ENCODE data around the gene GNG12. TPM values are rescaled to one million over a fixed set of nuclear protein-coding genes. Genes with fewer than 3 reads are reported as not detected.

GNG12 gene
- total RNA-seq, 2 donors from 2014 or later = 116 to 137 TPM

DNA sequence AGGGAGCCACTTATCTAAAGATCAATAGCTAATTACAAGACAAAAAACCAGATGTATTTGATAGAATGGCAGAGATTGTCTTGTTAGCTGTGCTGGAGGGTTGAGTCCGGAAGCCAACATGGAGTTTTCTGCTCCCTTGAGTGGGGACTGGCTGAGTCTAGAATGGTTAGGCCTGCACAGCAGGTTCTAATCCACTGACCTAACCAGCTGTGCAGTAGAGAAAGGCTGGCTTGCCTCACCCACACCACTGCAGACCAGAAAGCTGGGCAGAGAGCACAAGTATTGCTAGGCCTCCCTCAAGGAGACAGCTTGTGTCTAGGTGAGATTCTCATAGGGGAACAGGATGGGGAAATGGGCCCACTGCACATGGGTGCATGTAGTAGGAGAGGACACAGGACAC, 11.7 kb upstream of the GNG12 start:
- Histone ChIP-seq H3K4me3 (no peak overlapping the region), H3K36me3 (no peaks in the 10 kb centered on the region), H3K27me3 (replicated peaks; ENCODE audit: insufficient read depth) (no peaks in the 10 kb centered on the region), H3K4me1 (ENCODE audit: control insufficient read depth in 1 of 2, low read depth in 2 of 2) (peaks cover 15 to 36% of the 10 kb centered on the region in 2 donors), H3K27ac (peak overlapping the region in 1 of 2 donors; percentile 5), H3K9me3 (no peaks in the 10 kb centered on the region)
- TF ChIP-seq, protein P1, sequence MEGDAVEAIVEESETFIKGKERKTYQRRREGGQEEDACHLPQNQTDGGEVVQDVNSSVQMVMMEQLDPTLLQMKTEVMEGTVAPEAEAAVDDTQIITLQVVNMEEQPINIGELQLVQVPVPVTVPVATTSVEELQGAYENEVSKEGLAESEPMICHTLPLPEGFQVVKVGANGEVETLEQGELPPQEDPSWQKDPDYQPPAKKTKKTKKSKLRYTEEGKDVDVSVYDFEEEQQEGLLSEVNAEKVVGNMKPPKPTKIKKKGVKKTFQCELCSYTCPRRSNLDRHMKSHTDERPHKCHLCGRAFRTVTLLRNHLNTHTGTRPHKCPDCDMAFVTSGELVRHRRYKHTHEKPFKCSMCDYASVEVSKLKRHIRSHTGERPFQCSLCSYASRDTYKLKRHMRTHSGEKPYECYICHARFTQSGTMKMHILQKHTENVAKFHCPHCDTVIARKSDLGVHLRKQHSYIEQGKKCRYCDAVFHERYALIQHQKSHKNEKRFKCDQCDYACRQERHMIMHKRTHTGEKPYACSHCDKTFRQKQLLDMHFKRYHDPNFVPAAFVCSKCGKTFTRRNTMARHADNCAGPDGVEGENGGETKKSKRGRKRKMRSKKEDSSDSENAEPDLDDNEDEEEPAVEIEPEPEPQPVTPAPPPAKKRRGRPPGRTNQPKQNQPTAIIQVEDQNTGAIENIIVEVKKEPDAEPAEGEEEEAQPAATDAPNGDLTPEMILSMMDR (IDR thresholded peaks at IDR 0.05) = no peak
- ATAC-seq (ENCODE audit: insufficient number of reproducible peaks, low FRiP score, low read depth) (no peak), DNase-seq (ENCODE audit: low spot score) (no peak)

DNA sequence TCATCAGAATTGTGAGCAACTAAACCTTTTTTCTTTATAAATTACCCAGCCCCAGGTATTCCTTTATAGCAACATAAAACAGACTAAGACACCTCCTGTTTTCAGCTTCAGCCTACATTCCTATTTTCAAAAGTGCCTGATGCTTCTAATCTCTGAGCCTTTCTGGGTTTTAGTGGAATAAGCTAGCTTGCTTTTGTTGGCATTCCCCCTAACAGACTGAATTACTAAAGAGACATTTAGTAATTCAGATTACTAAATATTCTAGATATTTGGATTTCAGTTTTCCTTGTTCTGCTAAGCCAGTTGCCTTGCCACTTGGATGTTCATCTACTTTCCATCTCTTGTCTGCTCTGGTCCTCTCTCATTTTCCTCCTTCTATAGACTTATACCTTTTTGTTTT, 10.5 kb upstream of the GNG12 start:
- ATAC-seq (ENCODE audit: insufficient number of reproducible peaks, low FRiP score, low read depth) (no peak), DNase-seq (ENCODE audit: low spot score) (no peak)
- Histone ChIP-seq H3K9me3 (no peaks in the 10 kb centered on the region), H3K4me3 (peak overlapping the region; percentile 6), H3K4me1 (ENCODE audit: control insufficient read depth in 1 of 2, low read depth in 2 of 2) (peaks cover 26 to 47% of the 10 kb centered on the region in 2 donors), H3K27ac (peak overlapping the region; percentile 62 to 64), H3K27me3 (replicated peaks; ENCODE audit: insufficient read depth) (no peaks in the 10 kb centered on the region), H3K36me3 (no peaks in the 10 kb centered on the region)
- TF ChIP-seq, protein P1 (IDR thresholded peaks at IDR 0.05) = no peak

DNA sequence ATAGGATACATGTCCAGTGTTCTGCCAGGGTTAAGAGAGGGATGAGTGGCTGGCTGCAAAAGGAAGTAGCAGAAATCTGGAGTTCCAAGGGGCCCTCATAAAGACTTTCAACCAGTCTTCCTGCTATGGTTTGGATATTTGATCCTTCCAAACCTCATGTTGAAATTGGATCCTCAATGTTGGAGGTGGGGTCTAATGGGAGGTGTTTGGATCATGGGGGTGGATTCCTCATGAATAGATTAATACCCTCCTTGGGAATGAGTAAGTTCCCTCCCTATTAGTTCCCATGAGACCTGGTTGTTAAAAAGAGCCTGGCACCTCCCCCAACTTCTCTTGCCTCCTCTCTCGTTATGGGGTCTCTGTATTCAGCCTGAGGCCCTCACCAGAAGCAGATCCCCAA, 10.1 kb upstream of the GNG12 start:
- Histone ChIP-seq H3K27me3 (replicated peaks; ENCODE audit: insufficient read depth) (no peaks in the 10 kb centered on the region), H3K36me3 (no peaks in the 10 kb centered on the region), H3K4me3 (no peak overlapping the region), H3K27ac (peak overlapping the region; percentile 62 to 64), H3K4me1 (ENCODE audit: control insufficient read depth in 1 of 2, low read depth in 2 of 2) (peaks cover 30 to 51% of the 10 kb centered on the region in 2 donors), H3K9me3 (no peaks in the 10 kb centered on the region)
- TF ChIP-seq, protein P1 (IDR thresholded peaks at IDR 0.05) = no peak
- no peak for ATAC-seq (ENCODE audit: insufficient number of reproducible peaks, low FRiP score, low read depth)
- DNase-seq (ENCODE audit: low spot score) = no peak

DNA sequence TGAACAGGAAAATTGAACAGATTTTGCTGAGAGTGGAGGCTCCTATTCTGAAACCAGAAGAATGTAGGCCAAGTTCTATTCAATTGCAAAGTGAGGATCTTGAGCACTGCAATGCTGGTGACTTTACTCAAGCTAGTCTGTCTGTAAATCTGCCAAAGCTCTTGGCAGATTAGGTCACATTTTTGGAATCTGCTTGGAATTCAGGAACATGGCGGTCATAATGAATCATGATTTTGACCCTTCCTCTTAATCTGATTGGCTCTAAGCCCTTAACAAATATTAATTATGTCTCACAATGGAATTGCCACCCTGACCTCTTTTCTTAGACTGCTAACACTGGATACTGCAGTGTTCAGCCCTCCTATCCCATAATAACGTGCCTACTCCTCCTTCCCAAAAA, 7.2 kb upstream of the GNG12 start:
- no peaks in the 10 kb centered on the region for H3K9me3 ChIP-seq
- no peak overlapping the region for H3K4me3 ChIP-seq
- no peaks in the 10 kb centered on the region for H3K27me3 ChIP-seq (replicated peaks; ENCODE audit: insufficient read depth)
- peak overlapping the region; percentile 74 for H3K27ac ChIP-seq
- TF ChIP-seq, protein P1 (IDR thresholded peaks at IDR 0.05) = no peak
- H3K36me3 ChIP-seq = no peaks in the 10 kb centered on the region
- DNase-seq (ENCODE audit: low spot score) (no peak), ATAC-seq (ENCODE audit: insufficient number of reproducible peaks, low FRiP score, low read depth) (peak; percentile 89)
- H3K4me1 ChIP-seq (ENCODE audit: control insufficient read depth in 1 of 2, low read depth in 2 of 2) = peaks cover 40 to 69% of the 10 kb centered on the region in 2 donors

DNA sequence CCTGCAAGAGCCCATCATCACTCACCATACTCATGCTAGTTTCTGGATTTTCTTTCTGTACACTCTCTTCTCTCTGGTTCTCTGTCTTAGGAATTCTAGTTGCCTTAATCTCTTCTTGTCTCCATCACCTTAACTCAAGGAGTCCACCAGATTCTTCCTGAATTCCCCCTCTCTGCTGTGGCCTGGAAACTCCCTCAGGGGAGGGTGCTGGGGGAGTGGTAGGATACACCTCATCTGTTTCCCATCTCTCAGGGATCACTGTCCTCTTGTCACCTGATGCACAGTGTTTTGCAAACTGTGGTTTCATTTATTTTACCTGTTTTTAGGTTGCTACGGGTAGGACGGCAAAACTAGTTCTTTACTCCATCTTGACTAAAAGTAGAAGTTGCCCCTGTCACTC, 6.6 kb upstream of the GNG12 start:
- H3K4me1 ChIP-seq (ENCODE audit: control insufficient read depth in 1 of 2, low read depth in 2 of 2) = peaks cover 44 to 75% of the 10 kb centered on the region in 2 donors
- DNase-seq (ENCODE audit: low spot score) (no peak), ATAC-seq (ENCODE audit: insufficient number of reproducible peaks, low FRiP score, low read depth) (no peak)
- H3K36me3 ChIP-seq = no peaks in the 10 kb centered on the region
- H3K9me3 ChIP-seq = no peaks in the 10 kb centered on the region
- peak overlapping the region; percentile 69 to 74 for H3K27ac ChIP-seq
- H3K27me3 ChIP-seq (replicated peaks; ENCODE audit: insufficient read depth) = no peaks in the 10 kb centered on the region
- TF ChIP-seq, protein P1 (IDR thresholded peaks at IDR 0.05) = no peak
- H3K4me3 ChIP-seq = no peak overlapping the region
